Inferior parietal cortex (tissue), 1 donor: ENCODE measurements around the gene PRSS12.

Experiments
- DNase-seq: peaks from one replicate; pipeline ENCODE4 v3.0.0-alpha.2; 2016; ENCODE audit errors: extremely low spot score

PRSS12 gene

DNA sequence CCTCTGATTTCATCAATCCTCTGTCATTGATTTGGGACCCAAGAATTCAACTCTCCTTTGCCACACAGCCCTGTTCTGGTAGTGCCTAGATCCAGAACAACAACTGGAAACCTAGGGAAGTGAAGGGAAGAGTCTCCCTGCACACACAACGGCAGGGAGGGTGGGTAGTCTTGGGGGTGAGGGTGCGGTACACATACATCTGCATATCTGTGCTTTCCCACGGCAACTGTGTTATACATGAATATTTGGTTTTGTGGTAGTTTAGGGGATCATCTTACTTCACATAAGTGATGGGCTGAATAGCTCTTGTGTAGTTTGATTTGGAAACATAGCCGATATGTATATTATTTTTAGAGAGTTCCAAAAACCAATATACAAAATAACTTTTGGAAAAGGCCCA lies 3.3 kb upstream of the PRSS12 start:
- no peak for DNase-seq

DNA sequence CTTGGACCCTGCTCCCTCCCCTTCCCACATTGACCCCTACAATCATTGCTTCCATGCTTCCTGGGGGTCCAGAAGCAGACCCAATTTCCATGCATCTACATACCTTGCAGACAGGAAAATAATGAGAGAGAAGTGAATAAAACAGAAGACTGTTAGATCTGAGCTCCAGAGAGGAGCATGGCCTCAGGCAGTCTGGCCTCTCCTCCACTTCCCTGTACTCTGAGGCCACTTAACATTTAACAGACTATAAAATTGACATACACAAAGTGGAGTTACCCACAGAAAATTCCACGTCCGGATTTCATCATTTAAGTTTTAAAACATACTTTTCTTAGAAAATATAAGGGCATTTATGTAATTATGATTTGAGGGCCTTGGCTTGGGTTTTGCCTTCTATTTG lies 2.1 kb upstream of the PRSS12 start:
- DNase-seq = no peak

DNA sequence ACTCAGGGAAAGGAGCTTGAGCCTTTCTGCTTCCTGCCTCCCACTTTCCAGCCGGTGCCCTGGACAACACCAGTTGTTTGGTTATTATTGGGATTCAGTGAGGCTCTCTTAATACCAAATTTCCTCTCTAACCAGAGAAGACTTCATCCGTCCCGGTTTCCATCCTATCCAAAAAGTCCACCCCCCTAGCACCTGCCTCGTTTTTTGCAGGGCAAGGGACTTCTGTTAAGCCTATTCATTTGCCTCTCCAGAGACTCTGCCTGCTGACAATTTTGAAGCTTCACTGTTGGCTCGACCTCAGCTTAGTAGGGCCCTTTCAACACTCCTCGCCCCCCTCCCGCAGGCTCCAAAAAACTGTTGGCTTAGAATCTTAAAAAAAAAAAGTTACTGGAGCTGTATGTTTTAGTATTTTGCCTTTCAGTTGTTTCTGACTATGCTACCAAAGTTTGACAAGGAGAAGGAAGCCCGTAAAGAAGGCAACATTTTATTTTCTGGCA lies 779 bp upstream of the PRSS12 start:
- DNase-seq = no peak

DNA sequence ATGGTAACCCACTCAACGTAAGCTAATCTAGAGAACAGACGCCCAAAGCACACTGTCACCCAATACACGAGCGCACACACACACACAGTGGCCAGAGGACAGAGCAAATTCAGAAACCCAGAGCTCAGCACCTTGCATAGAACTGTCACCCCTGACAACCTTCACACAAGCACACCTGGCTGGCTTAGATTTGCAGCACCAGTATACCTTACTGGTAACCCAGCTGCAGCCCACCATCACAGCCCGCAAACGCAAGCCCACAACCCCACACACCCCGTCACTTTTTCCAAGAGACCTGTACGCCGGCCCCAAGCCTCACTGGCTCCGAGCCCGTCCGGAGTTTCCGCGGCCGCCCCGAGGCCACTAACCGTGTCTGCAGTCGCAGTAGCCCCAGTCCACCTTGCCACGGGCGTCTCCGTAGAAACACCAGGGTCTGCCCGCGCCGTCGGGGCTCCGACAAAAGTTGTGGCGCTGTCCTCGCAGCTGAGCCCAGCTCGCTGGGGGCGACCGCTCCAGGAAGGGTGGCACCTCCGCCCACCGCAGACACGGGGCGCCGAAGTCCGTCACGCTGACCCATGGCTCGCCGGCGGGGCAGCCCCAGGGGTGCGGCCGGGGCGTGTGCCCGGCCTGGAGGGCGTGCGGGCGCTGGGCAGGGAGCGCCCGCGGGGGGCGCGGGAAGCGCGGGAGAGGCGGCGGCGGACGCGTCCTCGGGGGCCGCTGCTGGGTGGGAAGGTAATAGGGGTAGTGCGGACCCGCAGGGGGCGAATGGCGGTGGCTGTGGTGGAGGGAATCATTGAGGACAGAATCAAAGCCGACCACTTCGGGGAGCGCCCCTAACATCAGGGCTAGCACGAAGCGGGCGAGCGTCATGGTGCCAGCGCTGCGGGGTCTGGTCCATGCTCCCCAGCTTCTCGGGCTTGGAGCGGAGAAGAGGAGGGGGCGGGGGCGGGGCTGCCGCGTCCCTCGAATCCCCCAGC lies 664 bp downstream of the PRSS12 start:
- no peak for DNase-seq

DNA sequence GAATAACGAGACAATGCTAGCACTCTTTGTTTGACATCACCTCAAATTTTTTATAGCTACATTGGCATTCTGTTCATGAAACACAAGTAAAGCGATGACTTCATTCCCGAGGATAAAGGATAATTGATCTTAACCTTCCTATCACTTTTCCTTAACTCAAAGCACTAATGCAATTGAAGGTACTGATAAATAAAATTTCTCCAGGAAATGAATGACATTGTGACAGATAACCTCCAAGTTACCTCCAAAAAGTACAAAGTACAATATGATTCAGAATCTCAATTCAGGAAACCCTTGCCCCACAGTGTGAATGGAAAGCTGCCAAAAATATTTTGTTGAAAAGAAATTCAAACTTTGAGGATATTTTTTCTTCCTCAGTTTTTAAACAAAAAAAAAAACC lies 1.8 kb downstream of the PRSS12 start:
- no peak for DNase-seq

DNA sequence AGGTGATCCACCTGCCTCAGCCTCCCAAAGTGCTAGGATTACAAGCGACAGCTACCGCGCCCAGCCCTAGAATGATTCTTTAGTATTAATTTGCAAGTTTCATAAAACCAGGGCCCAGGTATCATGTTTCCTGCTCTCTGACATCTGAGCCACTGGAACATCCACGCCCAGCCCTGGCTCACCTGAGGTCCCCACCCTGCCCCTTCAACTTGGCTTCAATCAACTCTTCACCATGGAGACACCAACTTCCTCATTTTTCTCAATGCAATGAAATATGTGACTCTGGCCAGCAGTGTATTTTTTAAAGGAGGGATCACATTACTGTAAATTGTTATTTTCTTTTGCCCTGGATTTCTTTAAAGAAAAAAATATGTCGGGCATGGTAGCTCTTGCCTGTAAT lies 3.9 kb downstream of the PRSS12 start:
- DNase-seq = no peak

- no peak for DNase-seq
Observed at GRCh38 chr4:118346495-118346894, 6.3 kb downstream of the PRSS12 start.

- DNase-seq = no peak
Observed at GRCh38 chr4:118345813-118346212, 7.0 kb downstream of the PRSS12 start.

GRCh38 chr4:118344801-118345200 lies 8.0 kb downstream of the PRSS12 start:
- no peak for DNase-seq

GRCh38 chr4:118343501-118343900 lies 9.3 kb downstream of the PRSS12 start:
- DNase-seq = no peak

GRCh38 chr4:118340109-118340508 lies 12.7 kb downstream of the PRSS12 start:
- DNase-seq = no peak

DNA sequence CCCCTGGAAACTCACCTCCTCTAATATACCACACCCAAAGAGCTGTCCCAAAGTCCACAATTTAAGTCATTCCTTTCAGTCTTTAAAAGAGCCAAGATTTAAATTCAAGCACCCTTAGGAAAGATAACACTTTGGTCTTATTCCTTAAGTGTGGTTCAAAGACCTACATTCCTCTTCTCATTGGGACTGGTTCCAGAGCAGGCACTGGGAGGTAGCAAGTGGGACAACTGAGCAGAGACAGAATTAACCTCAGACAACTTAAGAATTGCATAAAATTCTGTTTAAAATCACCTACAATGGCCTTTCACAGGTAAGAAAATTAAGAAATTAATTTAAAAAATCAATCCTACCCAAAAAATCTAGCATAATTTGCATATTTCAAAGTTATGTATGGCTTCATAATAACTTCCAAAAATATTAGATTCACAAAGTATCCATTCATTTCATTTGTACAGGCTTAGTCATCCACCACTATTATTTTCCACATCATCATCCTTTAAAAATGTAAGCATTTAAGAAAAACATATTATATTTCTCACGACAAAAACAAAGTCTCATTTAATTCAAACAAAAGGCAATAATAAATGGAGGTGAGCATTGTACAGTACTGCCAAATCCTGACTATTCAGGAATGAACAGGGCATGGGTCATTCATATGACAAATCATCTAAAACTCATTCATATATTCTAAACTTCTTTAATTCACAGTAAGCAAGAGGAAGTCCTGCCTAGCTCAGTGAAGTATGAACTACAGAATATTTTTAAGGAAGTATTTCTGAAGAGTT lies 13.6 kb downstream of the PRSS12 start:
- DNase-seq = no peak

- no peak for DNase-seq
Observed at GRCh38 chr4:118338518-118338917, 14.3 kb downstream of the PRSS12 start.

GRCh38 chr4:118337954-118338353 lies 14.8 kb downstream of the PRSS12 start:
- DNase-seq = no peak

DNA sequence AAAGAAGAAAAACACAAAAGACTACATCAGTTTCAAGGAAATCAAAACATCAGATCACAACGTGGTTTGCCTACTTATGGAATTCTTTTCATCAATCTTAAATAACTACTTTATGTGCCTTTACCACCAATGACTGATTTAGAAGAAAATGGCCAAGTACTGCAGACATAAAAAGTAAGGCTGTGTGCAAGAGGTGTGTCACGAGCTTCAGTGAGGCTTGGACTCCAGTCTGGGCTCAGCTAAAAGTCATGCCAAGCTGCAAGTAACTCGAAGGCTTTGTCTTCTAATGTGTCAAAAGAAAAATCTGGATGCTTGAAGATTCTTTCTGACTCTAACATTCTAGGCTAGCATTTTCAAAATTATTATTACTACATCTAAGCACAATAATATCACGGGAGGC lies 17.0 kb downstream of the PRSS12 start:
- DNase-seq = no peak

- DNase-seq = no peak
Observed at GRCh38 chr4:118335324-118335723, 17.5 kb downstream of the PRSS12 start.

GRCh38 chr4:118331352-118331751 lies 21.5 kb downstream of the PRSS12 start:
- no peak for DNase-seq

- DNase-seq = no peak
Observed at GRCh38 chr4:118329849-118330248, 23.0 kb downstream of the PRSS12 start.

DNA sequence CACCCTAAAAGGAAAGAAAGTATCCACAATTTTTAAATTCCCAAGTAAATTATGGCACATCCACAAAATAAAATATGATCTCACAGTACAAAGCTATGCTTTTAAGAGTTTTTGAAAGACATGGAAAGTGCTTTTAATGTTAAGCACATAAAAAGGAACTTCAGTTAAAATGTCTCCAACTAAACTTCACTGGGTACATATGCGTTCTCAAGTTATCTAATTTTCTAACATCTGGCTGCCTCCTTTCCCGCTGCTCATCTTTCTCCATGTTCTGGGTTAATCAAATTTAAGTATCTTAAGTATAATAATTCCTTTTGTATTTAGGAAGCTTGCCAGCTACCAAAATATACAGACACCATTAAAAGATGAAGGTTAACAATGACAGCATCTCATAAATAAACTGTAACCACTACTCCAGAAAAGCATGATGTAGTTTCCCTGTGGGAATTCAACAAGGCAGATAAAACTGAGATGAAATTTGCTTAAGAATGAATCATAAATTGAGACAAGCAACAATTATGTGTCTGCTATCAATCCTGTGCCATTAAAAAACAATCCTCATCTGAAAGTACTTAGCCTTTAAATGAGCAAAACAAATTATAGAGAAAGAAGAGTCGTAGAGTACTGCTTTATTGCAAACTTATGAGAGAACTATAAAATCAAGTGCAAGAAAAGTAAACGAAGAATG lies 25.1 kb downstream of the PRSS12 start:
- DNase-seq = no peak

GRCh38 chr4:118326585-118326984 lies 26.2 kb downstream of the PRSS12 start:
- no peak for DNase-seq

DNA sequence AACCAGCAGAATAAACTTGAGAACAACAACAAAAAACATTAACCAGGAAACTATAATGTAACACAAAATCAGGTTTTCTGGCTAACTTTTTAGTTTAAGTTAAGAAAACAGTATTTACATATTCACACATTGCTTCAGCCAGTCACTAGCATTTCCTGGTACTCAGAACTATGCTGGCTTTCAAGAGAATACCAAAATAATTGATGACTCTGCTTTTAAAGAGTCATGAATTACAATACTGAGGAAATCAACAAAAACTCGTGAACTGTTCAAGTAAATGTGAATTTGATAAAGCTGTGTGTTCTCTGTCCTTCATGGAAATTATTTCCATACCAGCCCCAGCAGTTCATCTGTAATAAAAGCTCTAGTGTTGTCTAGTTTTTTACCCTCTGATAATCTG lies 27.4 kb downstream of the PRSS12 start:
- DNase-seq = no peak
